GM18502 (cell line): ENCODE results near the gene TMEM191B.
"Not testable (repeated sequence)": the region's sequence is repeated elsewhere in the genome, so short reads cannot be mapped to it uniquely, and the experiment has no call there.

Source experiments
- ATAC-seq: cut with Tn5 transposase; IDR thresholded peaks from one replicate; pipeline ENCODE4 v1.9.1; 2021; ENCODE audit warnings: mild to moderate bottlenecking; ENCODE audit not compliant: unreplicated experiment, poor library complexity

The TMEM191B gene

DNA sequence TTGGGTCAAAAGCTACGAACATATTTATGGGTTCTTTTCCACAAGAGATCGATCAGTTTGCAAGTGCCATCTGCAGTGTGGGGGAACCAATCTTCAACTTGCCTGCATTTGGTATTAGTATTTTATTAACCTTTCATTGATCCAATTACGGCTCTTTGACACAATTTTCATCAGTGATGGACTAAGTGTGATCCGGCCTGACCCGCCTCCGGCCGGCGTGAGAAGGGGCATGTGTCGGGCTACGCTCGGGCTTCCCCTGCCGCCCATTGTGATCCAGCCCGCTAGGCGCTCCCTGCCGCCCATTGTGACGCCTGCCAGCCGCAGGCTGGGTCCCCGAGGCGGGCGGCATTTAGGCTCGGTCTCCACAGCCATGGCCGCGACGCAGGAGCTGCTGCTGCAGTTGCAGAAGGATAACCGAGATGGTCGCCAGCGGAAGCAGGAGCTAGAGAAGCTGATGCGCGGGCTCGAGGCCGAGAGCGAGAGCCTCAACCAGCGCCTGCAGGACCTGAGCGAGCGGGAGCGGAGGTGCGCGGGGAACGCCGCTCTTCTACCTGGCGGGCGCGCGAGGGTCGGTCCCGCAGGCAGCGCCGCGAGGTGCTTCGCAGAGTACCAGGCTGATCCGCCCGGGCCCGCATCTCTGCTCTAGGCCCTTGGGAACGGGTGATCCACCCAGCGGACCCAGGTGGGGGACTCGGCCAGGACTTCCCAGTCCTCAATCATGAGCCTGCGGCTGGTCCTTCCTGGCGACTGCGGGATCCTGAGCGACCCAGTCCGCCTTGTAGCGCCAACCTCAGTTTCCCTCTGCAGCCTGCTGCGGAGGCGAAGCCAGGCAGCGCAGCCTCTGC is at the start of gene TMEM191B:
Gene TMEM191B, plus strand, starts transcription at position 51 of the 845 bp plus-strand sequence. Its CDS starts 179 bp downstream, at position 230.
- ATAC-seq, result peak; percentile 26

DNA sequence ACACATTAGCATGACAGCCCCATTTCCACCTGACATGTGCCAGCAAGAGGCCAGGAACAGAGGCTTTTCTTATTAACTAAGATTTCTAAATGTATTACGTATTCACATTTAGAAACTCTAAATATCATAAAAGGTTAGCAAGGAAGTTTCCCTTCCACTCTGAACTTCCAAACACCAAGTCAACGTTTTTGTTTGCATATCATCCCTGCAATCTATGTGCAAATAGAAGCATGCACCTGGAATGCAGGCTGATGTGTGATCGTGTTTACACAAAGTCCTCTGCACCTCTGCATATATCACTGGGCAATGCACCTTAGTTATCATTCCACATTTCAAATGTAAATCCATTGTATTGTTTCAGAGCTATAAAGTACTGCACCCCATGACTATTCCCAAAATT is 31.4 kb upstream of the TMEM191B start:
- not testable (repeated sequence) for ATAC-seq

DNA sequence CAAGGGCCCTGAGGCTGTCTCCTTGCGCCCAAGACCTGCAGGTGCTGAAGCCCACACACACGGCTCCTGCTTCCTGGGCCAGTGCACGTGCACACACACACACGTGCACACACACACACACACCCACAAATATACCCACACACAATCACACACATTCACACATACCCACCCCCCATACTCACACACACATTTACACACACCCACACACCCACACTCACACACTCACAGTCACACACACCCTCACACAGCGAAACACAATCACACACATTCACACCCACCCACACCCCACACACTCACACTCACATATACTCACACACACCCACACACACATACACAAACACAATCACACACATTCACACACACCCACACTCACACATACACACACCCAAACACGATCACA is 16.3 kb upstream of the TMEM191B start:
- ATAC-seq, result not testable (repeated sequence)

DNA sequence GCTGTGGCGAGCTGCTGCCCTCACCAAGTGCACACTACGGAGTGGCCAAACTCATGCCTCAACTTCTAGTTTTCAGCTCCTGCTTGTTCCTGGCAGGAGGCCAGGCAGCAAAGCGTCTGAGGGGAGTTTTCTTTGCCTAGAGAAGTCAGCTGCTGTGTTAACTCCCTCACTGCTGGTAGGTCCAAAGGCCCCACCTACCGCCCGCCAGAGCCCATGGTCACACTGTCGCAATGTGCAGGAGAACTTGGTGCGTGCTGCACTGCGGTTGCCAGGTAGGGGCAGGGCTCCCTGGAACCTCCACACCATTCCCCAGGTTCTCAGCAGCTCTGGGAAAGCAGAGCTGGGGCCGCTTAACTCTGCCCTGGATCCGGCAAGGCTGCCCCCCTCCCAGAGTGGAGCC is 15.2 kb upstream of the TMEM191B start:
- not testable (repeated sequence) for ATAC-seq

DNA sequence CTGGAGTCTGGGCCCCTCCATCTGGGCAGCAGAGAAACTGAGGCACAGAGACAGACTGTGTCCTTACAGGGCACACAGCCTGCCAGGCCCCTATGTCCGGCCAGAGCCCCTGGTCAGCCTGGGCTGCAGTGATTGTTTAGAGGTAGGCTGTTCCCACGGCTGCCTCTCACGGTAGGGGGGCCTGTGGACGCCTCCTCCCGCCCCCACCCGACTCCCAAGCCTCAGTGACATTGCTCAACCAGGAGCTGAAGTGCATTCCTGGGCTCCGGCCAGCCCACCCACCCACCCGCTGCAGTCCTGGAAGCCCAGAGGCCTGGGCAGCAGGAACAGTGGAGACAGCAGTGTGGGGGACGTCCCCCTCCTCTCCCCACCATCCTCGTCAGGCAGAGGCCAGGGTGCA is 14.1 kb upstream of the TMEM191B start:
- not testable (repeated sequence) for ATAC-seq

DNA sequence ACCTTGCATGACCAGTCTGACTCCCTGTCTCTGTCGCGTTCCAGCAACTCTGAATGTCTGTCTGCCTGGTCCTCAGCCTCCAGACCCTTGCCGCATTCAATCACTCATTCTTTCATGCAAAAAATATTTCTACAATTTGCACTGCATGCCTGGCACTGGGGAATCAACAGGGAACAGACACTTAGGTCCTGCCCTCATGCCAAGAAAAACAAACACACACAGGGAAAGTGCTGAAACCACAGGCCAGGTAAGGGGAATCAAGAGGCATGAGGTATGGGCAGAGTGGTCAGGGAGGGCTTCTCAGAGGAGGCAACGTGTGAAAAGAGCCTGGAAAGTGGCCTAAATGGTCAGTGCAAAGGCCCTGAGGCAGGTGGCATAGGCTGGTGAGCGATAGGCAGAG is 9.5 kb upstream of the TMEM191B start, which contains the start of gene GGTLC3:
Gene GGTLC3, minus strand, starts transcription at position 101 of the 400 bp plus-strand sequence. CDS start 264 bp downstream, outside the sequence.
- not testable (repeated sequence) for ATAC-seq

DNA sequence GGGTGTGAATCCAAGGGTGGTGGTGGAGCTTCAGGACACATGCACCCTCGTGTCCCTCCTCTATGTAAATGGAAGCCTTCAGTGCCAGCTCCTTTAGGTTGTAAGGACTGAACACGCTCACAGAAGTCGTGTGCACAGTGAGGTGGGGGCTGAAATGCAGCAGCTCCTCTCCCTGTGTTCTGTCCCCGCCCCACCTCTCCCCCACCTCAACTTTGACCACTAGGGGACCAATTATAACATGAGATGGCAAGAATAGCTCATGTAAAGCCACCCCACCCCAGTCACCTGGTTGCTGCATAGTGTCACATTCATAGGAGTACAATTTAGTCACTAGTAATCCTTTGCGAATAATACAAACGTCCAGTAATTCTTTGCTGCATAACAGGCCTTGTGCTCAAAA is 4.8 kb upstream of the TMEM191B start:
- not testable (repeated sequence) for ATAC-seq

DNA sequence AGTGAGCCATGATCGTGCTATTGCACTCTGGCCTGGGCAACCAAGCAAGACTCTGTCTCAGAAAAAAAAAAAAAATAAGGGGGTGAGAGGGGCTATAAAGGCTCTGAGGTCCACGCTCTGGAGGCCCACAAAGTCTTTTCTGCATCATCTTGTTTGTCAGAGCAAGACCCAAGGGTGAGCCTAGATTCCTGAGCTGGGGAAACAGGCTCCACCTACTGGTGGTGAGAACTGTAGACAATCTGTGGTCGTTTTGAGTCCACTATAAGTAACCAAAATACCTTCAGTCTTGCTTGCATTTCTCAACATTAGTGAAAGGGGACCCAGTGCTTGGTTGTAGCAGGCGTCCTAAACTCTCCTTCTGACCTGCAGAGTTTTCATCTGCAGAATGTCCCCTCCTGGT is 4.3 kb upstream of the TMEM191B start:
- not testable (repeated sequence) for ATAC-seq

DNA sequence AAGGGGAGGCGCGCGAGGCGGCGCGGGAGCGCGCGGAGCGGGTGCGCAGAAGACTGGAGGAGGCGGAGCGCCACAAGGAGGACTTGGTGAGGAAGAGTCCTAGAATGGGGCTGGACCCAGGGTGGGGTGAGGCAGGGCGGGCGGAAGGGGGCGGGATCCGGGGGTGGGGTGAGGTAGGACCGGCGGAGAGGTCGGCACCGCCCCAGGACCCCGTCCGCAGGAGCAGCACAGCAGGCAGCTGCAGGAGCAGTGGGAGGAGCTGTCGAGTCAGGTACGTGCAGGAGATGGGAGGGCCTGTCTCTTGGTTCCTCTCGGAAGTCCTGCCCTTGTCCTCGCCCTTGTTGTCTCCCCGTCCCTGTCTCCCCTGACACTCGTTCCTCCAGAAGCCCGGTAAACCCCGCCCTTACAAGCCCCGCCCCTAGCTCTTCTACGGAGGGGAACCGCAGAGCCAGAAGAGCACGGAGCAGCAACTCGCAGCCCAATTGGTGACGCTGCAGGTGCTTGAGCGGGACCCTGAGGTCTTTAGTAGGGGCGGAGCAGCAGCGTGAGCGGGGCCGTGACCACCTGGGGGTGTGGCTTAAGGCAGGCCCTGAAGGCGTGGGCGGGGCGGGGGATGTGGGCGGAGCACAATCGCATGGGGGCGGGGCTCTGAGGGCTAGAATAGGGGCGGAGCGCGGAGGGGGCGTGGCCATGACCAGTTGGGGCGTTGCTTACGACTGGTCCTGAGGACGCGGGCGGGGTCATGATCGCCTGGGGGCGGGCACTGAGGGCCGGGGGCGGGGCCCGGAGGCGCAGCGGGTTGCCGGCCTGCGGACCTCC is 1.2 kb downstream of the TMEM191B start:
- peak; percentile 73 for ATAC-seq

DNA sequence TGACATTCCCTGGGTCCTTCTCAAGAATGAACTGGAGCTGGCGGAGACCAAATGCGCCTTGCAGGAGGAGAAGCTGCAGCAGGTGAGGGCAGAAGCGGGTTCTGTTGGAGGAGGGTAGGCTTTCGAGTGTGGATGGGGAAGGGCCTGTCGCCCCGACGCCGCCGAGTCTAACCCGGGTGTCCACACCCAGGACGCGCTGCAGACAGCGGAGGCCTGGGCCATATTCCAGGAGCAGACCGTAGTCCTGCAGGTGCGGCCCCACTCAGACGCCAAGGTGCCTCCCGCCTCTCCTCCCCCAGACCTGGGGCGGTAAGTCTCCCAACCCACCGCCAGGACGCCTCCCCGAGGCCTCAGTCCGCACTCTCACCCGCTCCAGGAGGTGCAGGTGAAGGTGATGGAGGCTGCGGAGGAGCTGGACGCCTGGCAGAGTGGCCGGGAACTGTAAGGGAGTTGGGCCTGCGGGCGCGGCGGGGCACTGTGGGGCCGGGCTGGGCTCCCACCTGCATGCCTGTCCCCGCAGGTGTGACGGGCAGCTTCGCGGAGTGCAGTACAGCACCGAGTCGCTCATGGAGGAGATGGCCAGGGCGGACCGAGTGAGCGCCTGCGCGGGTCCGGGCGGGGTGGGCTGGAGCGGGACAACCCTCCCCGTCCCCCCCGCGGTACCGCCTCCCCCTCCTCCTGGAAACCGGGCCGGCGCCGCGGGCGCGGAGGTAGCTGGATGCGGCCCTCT is 2.0 kb downstream of the TMEM191B start:
- peak; percentile 21 for ATAC-seq

DNA sequence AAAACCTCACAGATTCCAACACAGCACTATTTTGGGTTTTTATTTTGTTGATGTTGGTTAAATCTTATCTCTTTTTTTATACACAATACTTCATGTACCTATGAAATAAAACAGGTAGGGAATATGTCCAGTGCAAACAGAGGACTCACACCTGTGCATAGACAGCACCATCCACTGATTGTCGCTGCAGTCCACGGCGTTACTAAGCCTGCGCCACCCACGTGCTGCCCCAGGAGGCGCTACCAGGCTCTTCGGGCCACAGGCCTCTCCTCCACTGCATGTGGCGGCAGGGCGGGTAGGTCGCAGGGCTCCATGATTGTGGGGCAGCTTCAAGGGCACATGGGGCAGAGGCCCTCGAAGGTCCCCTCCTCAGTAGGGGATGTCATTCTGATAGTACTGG is 6.0 kb downstream of the TMEM191B start:
- ATAC-seq, result not testable (repeated sequence)

DNA sequence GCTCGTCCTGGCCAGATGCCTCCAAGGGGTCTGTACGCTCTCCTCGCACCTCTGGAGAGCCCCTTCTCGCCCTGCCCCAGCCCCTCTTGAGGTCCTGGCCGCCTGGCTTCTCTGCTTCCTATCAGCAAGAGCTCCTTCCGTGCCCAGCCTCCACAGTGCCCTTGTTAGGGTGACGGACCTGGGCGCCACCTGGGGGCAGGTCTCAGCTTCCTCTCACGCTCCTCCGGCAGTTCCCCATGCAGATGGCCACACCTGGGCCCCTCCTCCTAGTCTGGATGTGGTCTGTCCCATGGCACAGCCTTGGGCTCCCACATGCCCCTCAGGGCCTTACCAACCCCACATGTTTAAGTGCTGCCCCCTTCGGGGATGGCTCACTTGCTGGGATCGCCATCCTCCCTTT is 6.7 kb downstream of the TMEM191B start:
- ATAC-seq, result not testable (repeated sequence)

DNA sequence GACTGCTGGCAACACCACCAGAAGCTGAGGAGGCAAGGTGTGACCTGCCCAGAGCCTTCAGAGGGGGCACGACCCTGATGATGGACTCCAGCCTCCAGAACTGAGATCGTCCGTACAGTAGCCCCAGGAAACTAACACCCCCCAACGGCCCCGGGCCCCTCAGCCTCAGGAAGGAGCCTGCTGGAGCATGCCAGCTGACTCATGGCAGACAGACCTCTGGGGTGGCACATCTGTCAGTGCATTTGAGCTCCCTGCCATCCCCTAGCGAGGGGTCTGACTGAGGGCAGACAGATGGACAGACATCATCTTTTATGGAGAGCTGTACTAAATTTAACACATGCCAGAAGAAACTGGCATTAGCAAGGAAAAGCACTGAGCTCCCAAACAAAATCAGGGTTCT is 12.4 kb downstream of the TMEM191B start:
- not testable (repeated sequence) for ATAC-seq

DNA sequence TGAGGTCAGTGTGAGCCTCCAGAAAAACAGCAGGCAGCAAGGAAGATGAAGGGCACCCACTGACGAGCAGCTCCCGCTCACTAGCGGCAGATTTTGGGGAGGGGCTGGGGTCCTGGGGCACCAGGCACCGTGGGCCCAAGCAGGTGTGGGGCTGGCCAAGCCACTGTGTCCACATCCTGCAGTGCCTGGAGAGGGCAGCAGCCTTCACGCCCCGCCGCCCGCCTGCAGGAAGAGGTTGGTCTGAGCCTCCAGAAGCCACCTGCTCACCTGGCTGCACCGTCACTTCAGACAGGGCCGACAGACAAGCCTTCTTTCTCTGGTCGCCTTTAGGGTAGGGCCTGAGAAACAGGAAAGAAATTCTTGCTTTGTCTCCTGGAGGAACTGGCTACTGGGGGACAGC is 15.8 kb downstream of the TMEM191B start:
- ATAC-seq, result not testable (repeated sequence)

DNA sequence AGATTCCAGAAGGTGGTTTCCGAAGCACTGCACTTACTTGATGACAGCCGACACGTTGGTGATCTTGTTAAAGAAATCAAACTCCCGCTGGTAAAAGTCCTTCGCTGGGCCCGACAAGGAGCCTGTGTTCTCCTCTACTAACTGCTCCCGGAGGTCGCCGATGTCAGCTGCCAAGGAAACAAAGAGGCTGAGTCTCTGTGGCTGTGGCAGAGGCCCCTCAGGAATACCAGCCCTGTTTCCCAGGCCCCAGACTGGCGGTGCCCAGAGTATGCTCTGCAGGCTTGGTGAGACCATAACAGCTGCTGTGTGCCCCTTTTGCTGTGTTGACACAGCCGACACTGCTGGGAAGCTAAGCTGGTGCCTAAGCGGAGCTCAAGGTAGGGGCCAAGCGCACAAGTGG is 17.0 kb downstream of the TMEM191B start:
- ATAC-seq, result not testable (repeated sequence)

DNA sequence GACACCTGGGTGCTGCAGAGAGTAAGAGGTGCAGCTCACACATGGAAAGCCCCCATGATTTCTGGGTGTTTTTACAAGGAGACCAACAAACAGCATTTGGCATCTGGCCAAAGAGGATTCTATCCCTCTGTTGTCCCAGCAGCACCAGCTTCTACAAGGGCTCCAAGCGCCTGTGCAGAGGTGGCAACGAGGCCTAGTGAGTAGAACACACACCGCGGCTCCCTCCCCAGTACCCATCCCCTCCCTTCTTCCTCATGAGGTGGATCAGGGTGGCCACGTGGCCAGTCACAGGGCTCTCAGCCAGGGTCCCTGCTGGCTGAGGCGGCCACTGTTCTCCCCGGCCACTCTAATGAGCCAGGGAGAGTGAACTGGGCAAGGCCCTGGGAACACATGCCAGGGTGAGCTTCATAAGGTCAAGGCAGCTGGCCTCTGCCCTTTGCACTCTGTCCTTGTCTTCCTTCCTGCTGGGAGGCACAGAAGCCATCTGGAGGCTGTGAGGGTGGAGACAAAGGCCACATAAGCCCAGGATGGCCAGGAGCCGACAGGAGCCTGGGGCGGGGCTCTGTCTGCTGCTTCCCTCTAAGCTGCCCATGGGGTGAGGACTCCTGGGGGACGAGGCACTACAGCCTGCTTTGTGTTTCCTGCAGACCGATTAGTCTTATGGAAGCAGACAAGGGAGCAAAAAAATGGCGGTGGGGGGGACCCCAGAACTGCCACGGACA is 22.0 kb downstream of the TMEM191B start:
- not testable (repeated sequence) for ATAC-seq

DNA sequence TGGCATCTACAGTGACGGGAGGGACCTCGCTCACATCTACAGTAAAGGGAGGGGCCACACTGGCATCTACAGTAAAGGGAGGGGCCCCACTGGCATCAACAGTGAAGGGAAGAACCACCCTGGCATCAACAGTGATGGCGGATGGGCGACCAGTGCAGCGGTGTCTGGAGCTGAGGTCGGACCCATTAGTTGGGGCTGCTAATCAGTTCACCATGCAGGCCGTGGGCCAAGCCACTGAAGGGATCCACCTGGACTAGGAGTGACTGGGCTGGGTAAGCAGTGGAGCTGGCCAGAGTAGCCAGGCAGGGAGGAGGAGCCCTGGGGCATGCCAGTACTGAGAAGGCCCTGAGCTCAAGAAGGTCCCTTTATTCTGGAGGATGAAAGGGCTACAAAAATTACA is 23.4 kb downstream of the TMEM191B start:
- not testable (repeated sequence) for ATAC-seq

DNA sequence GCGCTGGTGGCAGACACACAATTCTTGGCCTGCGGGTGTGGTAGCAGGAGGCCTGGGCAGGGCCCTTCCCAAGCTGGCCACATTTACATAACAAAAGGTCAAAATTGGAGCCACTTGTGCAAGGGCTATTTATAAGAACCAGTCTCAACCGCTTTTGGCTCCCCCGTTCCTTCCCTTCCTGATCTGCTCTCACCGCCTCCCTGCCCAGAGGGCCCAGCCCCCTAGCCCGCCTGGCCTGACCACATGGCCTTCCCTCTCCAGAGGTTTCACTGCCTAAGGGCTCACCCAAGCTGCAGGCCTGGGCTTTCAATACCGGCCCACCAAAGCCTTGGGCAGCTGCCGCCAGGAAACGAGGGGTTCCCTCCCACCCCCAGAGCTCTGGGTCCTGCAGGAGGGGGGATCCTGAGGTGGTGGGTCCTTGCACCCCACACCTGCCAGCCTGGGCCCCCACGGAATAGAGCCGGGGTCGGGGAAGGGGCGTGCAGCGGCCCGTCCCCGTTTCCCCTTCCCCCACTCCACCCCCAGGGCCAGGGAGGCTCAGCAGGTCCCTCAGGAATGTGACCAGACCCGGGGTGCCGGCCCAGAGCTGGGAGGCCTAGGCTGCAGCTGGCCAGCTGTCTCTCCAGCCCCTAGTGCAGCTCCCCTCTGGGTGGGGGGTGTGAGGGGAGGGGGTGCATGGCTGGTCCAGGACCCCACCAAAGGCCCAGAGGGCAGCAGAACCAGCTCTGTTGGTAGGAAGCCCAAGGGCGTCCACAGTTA is 25.4 kb downstream of the TMEM191B start:
- ATAC-seq, result not testable (repeated sequence)
